Fibroblast of lung (primary cell): ENCODE data around the gene SNN.

Experiments
- CTCF ChIP-seq, 2 donors: IDR thresholded peaks in 1 of 2; conservative IDR thresholded peaks in 1 of 2; 1 replicate in 1 of 2; 2 replicates in 1 of 2; pipeline ENCODE4 v1.5.1; 2011 to 2012; ENCODE audit warnings: low read length in 2 of 2, control low read depth in 1 of 2, inconsistent platforms in 1 of 2, low read depth in 1 of 2, mild to moderate bottlenecking in 1 of 2
- EZH2 ChIP-seq: IDR thresholded peaks from 2 replicates; pipeline ENCODE4 v1.5.1; 2012; ENCODE audit warnings: low read length, control low read depth, mild to moderate bottlenecking; ENCODE audit errors: missing control alignments

GRCh38 chr16:11699234-11699894, 31.1 kb downstream of the SNN start:
- TF ChIP-seq CTCF (conservative IDR thresholded peaks at IDR 0.05 in 1 of 2, IDR thresholded peaks at IDR 0.05 in 1 of 2; ENCODE audit: low read depth in 1 of 2, low read length in 2 of 2) (no peak), EZH2 (no peak)
